K562 (cell line): ENCODE data around the gene DRAXIN. TPM values are rescaled to one million over a fixed set of nuclear protein-coding genes. Genes with fewer than 3 reads are reported as not detected.
A peak's percentile ranks its signal among the peaks of the same experiment; 100 is the strongest.

Experiments
- ARID3B ChIP-seq: fragments of 250-450 bp; sonication (Bioruptor Pico); IDR thresholded peaks from 2 replicates; pipeline ENCODE4 v1.4.0; 2020; ENCODE audit warnings: borderline replicate concordance
- BCL6 ChIP-seq: fragments of 250-450 bp; sonication (Bioruptor Pico); IDR thresholded peaks from 2 replicates; pipeline ENCODE4 v1.4.0; 2020
- BCOR ChIP-seq: fragments of 450-650 bp; IDR thresholded peaks from 2 replicates; pipeline ENCODE4 v1.6.1; 2016
- BDP1 ChIP-seq: IDR thresholded peaks from 3 replicates; pipeline ENCODE4 v1.6.1; 2011; ENCODE audit not compliant: insufficient read length, insufficient read depth
- CC2D1A ChIP-seq: fragments of 450-650 bp; IDR thresholded peaks from 2 replicates; pipeline ENCODE4 v1.6.1; 2017; ENCODE audit warnings: mild to moderate bottlenecking
- MLLT1 ChIP-seq, 2 experiments: fragments of 450-650 bp; IDR thresholded peaks; 2 replicates each; pipeline ENCODE4 v1.6.1; 2016
- NFE2L1 ChIP-seq: fragments of 450-650 bp; IDR thresholded peaks from 2 replicates; pipeline ENCODE4 v1.6.1; 2016; ENCODE audit warnings: missing genetic modification characterization, low read depth, mild to moderate bottlenecking, missing compliant biosample characterization, moderate library complexity, borderline replicate concordance
- NUFIP1 ChIP-seq: fragments of 450-650 bp; IDR thresholded peaks from 2 replicates; pipeline ENCODE4 v1.6.1; 2018; ENCODE audit not compliant: partially characterized antibody
- RAD21 ChIP-seq, 2 experiments: fragments of 250-450 bp in 1 of 2; fragments of 450-650 bp in 1 of 2; sonication (Bioruptor Pico) in 1 of 2; formaldehyde crosslinking in 1 of 2; IDR thresholded peaks in 1 of 2; conservative IDR thresholded peaks in 1 of 2; 2 replicates each; pipeline versions ENCODE4 v1.4.0 to v1.8.0; 2020 to 2022; ENCODE audit warnings: mild to moderate bottlenecking in 2 of 2, moderate library complexity in 1 of 2
- SAFB2 ChIP-seq: fragments of 200-400 bp; formaldehyde crosslinking; IDR thresholded peaks from 2 replicates; pipeline ENCODE4 v1.6.1; 2018; ENCODE audit warnings: borderline replicate concordance, low read length, low read depth, moderate library complexity; ENCODE audit not compliant: severe bottlenecking
- SMARCC2 ChIP-seq: fragments of 450-650 bp; IDR thresholded peaks from 2 replicates; pipeline ENCODE4 v1.6.1; 2017; ENCODE audit warnings: antibody characterized with exemption, moderate library complexity, mild to moderate bottlenecking, low read depth
- SP1 ChIP-seq: sonication (generic); formaldehyde crosslinking; IDR thresholded peaks from 2 replicates; pipeline ENCODE4 v1.8.1; 2022; ENCODE audit warnings: mild to moderate bottlenecking, missing genetic modification reagents
- TEAD1 ChIP-seq, 2 experiments: fragments of 450-650 bp in 1 of 2; sonication (generic) in 1 of 2; formaldehyde crosslinking; IDR thresholded peaks; 2 replicates each; pipeline versions ENCODE4 v1.4.0 to v1.8.0; 2020 to 2022; ENCODE audit warnings: mild to moderate bottlenecking in 2 of 2, missing genetic modification reagents in 1 of 2
- VEZF1 ChIP-seq: fragments of 200-800 bp; sonication (Bioruptor generic); IDR thresholded peaks from 2 replicates; pipeline ENCODE4 v1.6.1; 2017; ENCODE audit warnings: missing genetic modification characterization, missing compliant biosample characterization
- ZNF23 ChIP-seq: fragments of 250-450 bp; sonication (Bioruptor Pico); IDR thresholded peaks from 2 replicates; pipeline ENCODE4 v1.4.0; 2020; ENCODE audit warnings: mild to moderate bottlenecking
- ZNF518B ChIP-seq: fragments of 250-450 bp; sonication (Bioruptor Pico); IDR thresholded peaks from 2 replicates; pipeline ENCODE4 v1.5.0; 2021; ENCODE audit warnings: mild to moderate bottlenecking, moderate library complexity
- polyA plus RNA-seq, 8 experiments: library from polyadenylated mRNA; depleted of rRNA in 4 of 8; stranded (reverse) in 5 of 8; unstranded in 3 of 8; fragments of >200 nt; fragmentation: Nextera tagmentation in 2 of 8; fragmentation: Illumina TruSeq in 1 of 8; extraction: Ambion mirVana in 2 of 8; extraction: Trizol in 1 of 8; gene quantifications; 2 replicates each; pipeline versions ENCODE4 v1.2.1 to v1.2.3, GENCODE V29; 2011 to 2014; ENCODE audit warnings: inconsistent platforms in 1 of 8, missing spikeins in 1 of 8
- total RNA-seq, 7 experiments: library from RNA; depleted of rRNA in 6 of 7; stranded (reverse); fragments of >200 nt in 6 of 7; fragmentation: Illumina TruSeq in 2 of 7; extraction: Trizol in 2 of 7; gene quantifications; 2 replicates each; pipeline versions ENCODE4 v1.2.1 to v1.2.3, GENCODE V29; 2011 to 2021; ENCODE audit warnings: low replicate concordance in 1 of 7

DRAXIN gene
- total and polyA plus RNA-seq, 9 of the 15 experiments (the other 6 are each of a cell fraction or from before 2014, with no cell fraction given), result 0.01 to 0.04 (median 0.01) TPM; not detected in 6

- TF ChIP-seq VEZF1 (peak; percentile 62; the same call in 1 of the 2 replicates), ZNF23 (no peak), NUFIP1 (no peak), BCL6 (CRISPR knock-in tag) (no peak), BDP1 (no peak), TEAD1 (CRISPR knock-in tag; IDR thresholded peaks at IDR 0.05) (peak in 1 of 2 experiments; percentile 45; a peak in 1 of 4 replicates), CC2D1A (peak; percentile 64; the same call in 1 of the 2 replicates), SMARCC2 (no peak), BCOR (peak; percentile 98), NFE2L1 (tag) (no peak), RAD21 (CRISPR knock-in tag; conservative IDR thresholded peaks at IDR 0.05 in 1 of 2, IDR thresholded peaks at IDR 0.05 in 1 of 2) (peak; percentile 99), MLLT1 (IDR thresholded peaks at IDR 0.05) (no peak), SP1 (CRISPR knock-in tag) (peak; percentile 78; the same call in 1 of the 2 replicates), SAFB2 (no peak), ZNF518B (CRISPR knock-in tag) (no peak), ARID3B (CRISPR knock-in tag) (no peak)
Observed at GRCh38 chr1:11650331-11650991, 41.0 kb upstream of the DRAXIN start (continued).
